Fibroblast of skin of abdomen (primary cell): ENCODE data around the gene PTPRG.

Experiments used
- DNase-seq: peaks from one replicate; pipeline ENCODE4 v3.0.0-alpha.2; 2013

PTPRG gene

GRCh38 chr3:62167566-62168262, 606.3 kb downstream of the PTPRG start:
- DNase-seq: no peak

GRCh38 chr3:62168356-62168755, 607.0 kb downstream of the PTPRG start:
- DNase-seq: no peak

- peak; percentile 60 for DNase-seq
Measured at GRCh38 chr3:62169906-62170660, 608.7 kb downstream of the PTPRG start.

GRCh38 chr3:62171789-62172188, 610.4 kb downstream of the PTPRG start:
- no peak for DNase-seq

- DNase-seq: no peak
Measured at GRCh38 chr3:62172199-62172598, 610.8 kb downstream of the PTPRG start.

- DNase-seq: no peak
Measured at GRCh38 chr3:62173939-62174515, 612.7 kb downstream of the PTPRG start.

GRCh38 chr3:62175161-62175560, 613.8 kb downstream of the PTPRG start:
- DNase-seq: no peak

GRCh38 chr3:62178032-62178431, 616.7 kb downstream of the PTPRG start:
- no peak for DNase-seq

GRCh38 chr3:62178739-62179600, 617.6 kb downstream of the PTPRG start:
- DNase-seq: no peak

GRCh38 chr3:62180514-62180913, 619.1 kb downstream of the PTPRG start:
- DNase-seq: no peak

GRCh38 chr3:62183087-62183486, 621.7 kb downstream of the PTPRG start:
- no peak for DNase-seq

- DNase-seq: no peak
Measured at GRCh38 chr3:62183969-62184368, 622.6 kb downstream of the PTPRG start.

- DNase-seq: peak; percentile 25
Measured at GRCh38 chr3:62184559-62184958, 623.2 kb downstream of the PTPRG start.

- DNase-seq: peak; percentile 13
Measured at GRCh38 chr3:62187022-62187431, 625.7 kb downstream of the PTPRG start.

- DNase-seq: peak; percentile 78
Measured at GRCh38 chr3:62188681-62189375, 627.5 kb downstream of the PTPRG start.

- no peak for DNase-seq
Measured at GRCh38 chr3:62189376-62189698, 628.0 kb downstream of the PTPRG start.

- no peak for DNase-seq
Measured at GRCh38 chr3:62192891-62193290, 631.5 kb downstream of the PTPRG start.

GRCh38 chr3:62193586-62194345, 632.4 kb downstream of the PTPRG start:
- no peak for DNase-seq

- no peak for DNase-seq
Measured at GRCh38 chr3:62197350-62198012, 636.1 kb downstream of the PTPRG start.

GRCh38 chr3:62199126-62199525, 637.8 kb downstream of the PTPRG start:
- no peak for DNase-seq

- peak; percentile 39 for DNase-seq
Measured at GRCh38 chr3:62201438-62202035, 640.2 kb downstream of the PTPRG start.
